ENCODE measurements around the gene MAP2K2. TPM values are rescaled to one million over a fixed set of nuclear protein-coding genes. Genes with fewer than 3 reads are reported as not detected.

MAP2K2 gene
- total and polyA plus RNA-seq, 2 experiments from 2014 or later = 217 to 240 TPM

- H3K27ac ChIP-seq = no peak overlapping the region
- no peak overlapping the region for H3K4me3 ChIP-seq
- no peaks in the 10 kb centered on the region for H3K4me1 ChIP-seq (ENCODE audit: low read depth)
- peaks cover 9% of the 10 kb centered on the region for H3K36me3 ChIP-seq
- no peaks in the 10 kb centered on the region for H3K27me3 ChIP-seq
- TF ChIP-seq, protein P1, sequence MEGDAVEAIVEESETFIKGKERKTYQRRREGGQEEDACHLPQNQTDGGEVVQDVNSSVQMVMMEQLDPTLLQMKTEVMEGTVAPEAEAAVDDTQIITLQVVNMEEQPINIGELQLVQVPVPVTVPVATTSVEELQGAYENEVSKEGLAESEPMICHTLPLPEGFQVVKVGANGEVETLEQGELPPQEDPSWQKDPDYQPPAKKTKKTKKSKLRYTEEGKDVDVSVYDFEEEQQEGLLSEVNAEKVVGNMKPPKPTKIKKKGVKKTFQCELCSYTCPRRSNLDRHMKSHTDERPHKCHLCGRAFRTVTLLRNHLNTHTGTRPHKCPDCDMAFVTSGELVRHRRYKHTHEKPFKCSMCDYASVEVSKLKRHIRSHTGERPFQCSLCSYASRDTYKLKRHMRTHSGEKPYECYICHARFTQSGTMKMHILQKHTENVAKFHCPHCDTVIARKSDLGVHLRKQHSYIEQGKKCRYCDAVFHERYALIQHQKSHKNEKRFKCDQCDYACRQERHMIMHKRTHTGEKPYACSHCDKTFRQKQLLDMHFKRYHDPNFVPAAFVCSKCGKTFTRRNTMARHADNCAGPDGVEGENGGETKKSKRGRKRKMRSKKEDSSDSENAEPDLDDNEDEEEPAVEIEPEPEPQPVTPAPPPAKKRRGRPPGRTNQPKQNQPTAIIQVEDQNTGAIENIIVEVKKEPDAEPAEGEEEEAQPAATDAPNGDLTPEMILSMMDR (IDR thresholded peaks at IDR 0.05; ENCODE audit: low read depth, low read length) = no peak
- DNase-seq (ENCODE audit: low read depth in 1 of 2, low spot score in 1 of 2) = no peak
- H3K9me3 ChIP-seq (ENCODE audit: low read depth) = no peaks in the 10 kb centered on the region
These were observed 29.0 kb downstream of the MAP2K2 start for GRCh38 chr19:4094761-4095487.

DNA sequence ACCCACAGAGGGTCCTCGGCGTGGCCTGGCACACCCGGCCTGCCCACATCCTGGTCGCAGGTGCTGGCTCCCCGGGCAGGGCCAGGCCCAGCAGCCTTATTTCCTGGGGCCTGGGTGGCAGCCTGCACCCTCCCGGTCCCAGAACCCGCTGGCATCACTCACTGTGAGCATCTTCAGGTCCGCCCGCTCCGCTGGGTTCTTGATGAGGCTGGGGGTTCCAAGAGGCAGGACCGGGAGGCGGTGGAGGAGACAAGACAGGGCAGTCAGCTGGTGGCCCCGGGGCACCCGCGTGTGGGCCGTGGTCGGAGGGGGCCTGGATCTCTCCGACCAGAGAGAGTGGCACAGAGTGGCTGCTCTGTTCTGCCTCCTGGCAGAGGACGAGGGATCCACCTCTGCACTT, 29.6 kb downstream of the MAP2K2 start:
- Histone ChIP-seq H3K9me3 (ENCODE audit: low read depth) (no peaks in the 10 kb centered on the region), H3K27me3 (no peaks in the 10 kb centered on the region), H3K4me3 (no peak overlapping the region), H3K36me3 (peaks cover 9% of the 10 kb centered on the region), H3K4me1 (ENCODE audit: low read depth) (no peaks in the 10 kb centered on the region), H3K27ac (no peak overlapping the region)
- TF ChIP-seq, protein P1 (IDR thresholded peaks at IDR 0.05; ENCODE audit: low read depth, low read length) = no peak
- DNase-seq (ENCODE audit: low read depth in 1 of 2, low spot score in 1 of 2) = no peak

- no peaks in the 10 kb centered on the region for H3K9me3 ChIP-seq (ENCODE audit: low read depth)
- H3K4me1 ChIP-seq (ENCODE audit: low read depth) = no peaks in the 10 kb centered on the region
- TF ChIP-seq, protein P1 (IDR thresholded peaks at IDR 0.05; ENCODE audit: low read depth, low read length) = no peak
- no peak overlapping the region for H3K27ac ChIP-seq
- H3K27me3 ChIP-seq = no peaks in the 10 kb centered on the region
- H3K36me3 ChIP-seq = peaks cover 4% of the 10 kb centered on the region
- no peak overlapping the region for H3K4me3 ChIP-seq
- DNase-seq (ENCODE audit: low read depth in 1 of 2, low spot score in 1 of 2) = no peak
These were observed 30.2 kb downstream of the MAP2K2 start for GRCh38 chr19:4093643-4094175.

DNA sequence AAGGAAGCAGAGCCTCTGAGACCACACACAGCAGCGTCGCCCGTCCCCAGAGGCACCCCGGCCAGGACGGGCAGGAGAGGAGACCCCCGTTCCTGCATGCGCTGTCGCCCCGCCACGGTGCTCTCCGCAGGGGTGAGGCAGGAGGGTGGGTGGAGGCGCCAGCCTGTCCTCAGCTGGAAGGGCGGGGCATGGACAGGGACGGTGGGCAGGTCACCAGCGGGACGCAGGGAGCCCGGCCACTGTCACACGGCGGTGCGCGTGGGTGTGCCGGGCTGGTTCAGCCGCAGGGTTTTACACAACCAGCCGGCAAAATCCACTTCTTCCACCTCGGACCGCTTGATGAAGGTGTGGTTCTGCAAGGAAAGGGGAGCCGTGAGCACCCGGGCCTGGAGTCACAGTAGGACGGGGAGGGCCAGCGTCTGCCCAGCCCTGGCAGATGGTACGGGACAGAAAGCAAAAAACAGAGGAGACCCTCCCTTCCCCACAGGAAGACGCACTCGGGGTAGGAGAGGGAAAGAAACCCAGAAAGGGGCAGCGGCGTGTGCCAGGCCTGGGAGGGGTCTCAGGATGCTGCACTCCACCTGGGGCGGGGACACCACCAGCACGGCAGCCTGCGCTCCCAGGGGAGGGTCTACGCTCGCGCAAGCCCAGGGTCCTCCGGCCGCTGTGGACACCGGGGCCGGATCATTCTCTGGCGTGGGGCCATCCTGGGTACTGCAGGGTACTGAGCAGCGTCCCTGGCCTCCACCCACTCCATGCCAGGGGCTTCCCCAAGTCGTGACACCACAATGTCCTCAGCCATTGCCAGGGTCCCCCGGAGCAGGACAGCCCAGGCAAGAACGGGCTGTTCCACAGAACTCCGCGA, 33.3 kb downstream of the MAP2K2 start:
- Histone ChIP-seq H3K27me3 (no peaks in the 10 kb centered on the region), H3K9me3 (ENCODE audit: low read depth) (no peaks in the 10 kb centered on the region), H3K36me3 (peaks cover 4% of the 10 kb centered on the region), H3K4me3 (no peak overlapping the region), H3K4me1 (ENCODE audit: low read depth) (no peaks in the 10 kb centered on the region), H3K27ac (no peak overlapping the region)
- TF ChIP-seq, protein P1 (IDR thresholded peaks at IDR 0.05; ENCODE audit: low read depth, low read length) = no peak
- no peak for DNase-seq (ENCODE audit: low read depth in 1 of 2, low spot score in 1 of 2)

- peaks cover 4% of the 10 kb centered on the region for H3K36me3 ChIP-seq
- no peaks in the 10 kb centered on the region for H3K9me3 ChIP-seq (ENCODE audit: low read depth)
- TF ChIP-seq, protein P1 (IDR thresholded peaks at IDR 0.05; ENCODE audit: low read depth, low read length) = no peak
- no peaks in the 10 kb centered on the region for H3K27me3 ChIP-seq
- H3K4me1 ChIP-seq (ENCODE audit: low read depth) = no peaks in the 10 kb centered on the region
- no peak overlapping the region for H3K27ac ChIP-seq
- no peak for DNase-seq (ENCODE audit: low read depth in 1 of 2, low spot score in 1 of 2)
- no peak overlapping the region for H3K4me3 ChIP-seq
These were observed 34.0 kb downstream of the MAP2K2 start for GRCh38 chr19:4089946-4090345.

All from cardiac muscle cell (in vitro differentiated cells and primary cell).